ENCODE results near the gene AFDN.

AFDN gene, protein sequence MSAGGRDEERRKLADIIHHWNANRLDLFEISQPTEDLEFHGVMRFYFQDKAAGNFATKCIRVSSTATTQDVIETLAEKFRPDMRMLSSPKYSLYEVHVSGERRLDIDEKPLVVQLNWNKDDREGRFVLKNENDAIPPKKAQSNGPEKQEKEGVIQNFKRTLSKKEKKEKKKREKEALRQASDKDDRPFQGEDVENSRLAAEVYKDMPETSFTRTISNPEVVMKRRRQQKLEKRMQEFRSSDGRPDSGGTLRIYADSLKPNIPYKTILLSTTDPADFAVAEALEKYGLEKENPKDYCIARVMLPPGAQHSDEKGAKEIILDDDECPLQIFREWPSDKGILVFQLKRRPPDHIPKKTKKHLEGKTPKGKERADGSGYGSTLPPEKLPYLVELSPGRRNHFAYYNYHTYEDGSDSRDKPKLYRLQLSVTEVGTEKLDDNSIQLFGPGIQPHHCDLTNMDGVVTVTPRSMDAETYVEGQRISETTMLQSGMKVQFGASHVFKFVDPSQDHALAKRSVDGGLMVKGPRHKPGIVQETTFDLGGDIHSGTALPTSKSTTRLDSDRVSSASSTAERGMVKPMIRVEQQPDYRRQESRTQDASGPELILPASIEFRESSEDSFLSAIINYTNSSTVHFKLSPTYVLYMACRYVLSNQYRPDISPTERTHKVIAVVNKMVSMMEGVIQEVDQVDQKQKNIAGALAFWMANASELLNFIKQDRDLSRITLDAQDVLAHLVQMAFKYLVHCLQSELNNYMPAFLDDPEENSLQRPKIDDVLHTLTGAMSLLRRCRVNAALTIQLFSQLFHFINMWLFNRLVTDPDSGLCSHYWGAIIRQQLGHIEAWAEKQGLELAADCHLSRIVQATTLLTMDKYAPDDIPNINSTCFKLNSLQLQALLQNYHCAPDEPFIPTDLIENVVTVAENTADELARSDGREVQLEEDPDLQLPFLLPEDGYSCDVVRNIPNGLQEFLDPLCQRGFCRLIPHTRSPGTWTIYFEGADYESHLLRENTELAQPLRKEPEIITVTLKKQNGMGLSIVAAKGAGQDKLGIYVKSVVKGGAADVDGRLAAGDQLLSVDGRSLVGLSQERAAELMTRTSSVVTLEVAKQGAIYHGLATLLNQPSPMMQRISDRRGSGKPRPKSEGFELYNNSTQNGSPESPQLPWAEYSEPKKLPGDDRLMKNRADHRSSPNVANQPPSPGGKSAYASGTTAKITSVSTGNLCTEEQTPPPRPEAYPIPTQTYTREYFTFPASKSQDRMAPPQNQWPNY (N-terminal part only)

DNA sequence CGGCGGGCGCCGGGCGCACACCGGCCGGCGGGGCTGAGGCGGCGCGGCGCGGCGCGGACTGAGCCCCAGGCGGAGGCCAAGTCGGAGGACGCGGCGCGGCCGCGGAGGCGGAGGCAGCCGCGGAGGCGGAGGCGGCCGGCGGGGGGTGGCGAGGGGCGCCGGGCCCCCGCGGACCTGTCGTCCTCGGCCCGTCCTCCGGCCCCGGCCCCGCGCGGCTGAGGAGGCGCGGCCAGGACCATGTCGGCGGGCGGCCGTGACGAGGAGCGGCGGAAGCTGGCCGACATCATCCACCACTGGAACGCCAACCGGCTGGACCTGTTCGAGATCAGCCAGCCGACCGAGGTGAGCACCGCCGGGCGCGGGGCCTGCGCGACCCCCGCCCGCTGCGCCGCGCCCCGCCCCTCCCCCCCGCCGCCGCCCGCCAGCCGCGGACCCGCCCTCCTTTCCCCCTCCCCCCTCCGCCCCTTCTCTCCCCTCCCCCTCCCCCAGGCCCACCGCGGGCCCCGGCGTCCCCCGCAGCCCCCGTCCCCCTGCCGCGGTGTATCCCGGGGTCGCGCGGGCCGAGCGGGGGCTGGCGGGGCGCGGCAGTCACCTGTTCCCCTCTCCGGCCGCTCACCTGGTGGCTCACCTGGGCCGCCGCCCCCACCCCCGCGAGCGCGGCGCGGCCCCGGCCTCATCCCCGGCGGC, at the start of gene AFDN:
AFDN (plus strand) TSS at position 16 of the 687 bp plus-strand sequence; CDS start at position 238, 222 bp downstream.
- no peak for DNase-seq

DNA sequence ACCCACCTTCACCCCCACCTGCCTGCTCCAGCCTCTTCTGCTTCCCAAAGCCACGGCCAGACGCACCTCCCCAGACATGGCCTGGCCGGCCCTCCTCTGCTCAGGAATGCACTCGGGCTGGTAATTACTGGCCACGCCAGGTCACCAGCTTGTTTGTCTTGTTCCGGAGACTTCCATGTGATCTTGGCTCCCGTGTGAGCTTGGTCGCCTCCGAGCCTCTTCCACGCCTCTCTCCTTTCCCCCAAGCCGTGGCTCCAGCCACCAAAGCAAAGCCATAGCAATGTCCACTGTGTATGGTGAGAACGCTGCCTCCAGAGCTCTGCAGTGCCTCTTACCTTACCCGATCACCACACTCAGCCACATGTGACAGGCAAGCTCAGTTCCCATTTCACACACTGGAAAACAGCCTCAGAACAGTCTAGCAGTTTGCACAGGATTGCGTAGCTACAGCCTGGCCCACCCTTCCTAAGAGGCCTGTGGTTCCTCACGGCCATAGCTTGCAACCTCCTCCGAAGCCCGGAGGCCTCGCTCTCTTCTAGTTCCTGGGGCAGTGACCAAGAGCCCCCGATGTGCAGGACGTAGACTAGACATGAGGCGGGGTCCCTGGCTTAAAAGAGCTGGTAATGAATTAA, 48.1 kb upstream of the AFDN start:
- DNase-seq: no peak

DNA sequence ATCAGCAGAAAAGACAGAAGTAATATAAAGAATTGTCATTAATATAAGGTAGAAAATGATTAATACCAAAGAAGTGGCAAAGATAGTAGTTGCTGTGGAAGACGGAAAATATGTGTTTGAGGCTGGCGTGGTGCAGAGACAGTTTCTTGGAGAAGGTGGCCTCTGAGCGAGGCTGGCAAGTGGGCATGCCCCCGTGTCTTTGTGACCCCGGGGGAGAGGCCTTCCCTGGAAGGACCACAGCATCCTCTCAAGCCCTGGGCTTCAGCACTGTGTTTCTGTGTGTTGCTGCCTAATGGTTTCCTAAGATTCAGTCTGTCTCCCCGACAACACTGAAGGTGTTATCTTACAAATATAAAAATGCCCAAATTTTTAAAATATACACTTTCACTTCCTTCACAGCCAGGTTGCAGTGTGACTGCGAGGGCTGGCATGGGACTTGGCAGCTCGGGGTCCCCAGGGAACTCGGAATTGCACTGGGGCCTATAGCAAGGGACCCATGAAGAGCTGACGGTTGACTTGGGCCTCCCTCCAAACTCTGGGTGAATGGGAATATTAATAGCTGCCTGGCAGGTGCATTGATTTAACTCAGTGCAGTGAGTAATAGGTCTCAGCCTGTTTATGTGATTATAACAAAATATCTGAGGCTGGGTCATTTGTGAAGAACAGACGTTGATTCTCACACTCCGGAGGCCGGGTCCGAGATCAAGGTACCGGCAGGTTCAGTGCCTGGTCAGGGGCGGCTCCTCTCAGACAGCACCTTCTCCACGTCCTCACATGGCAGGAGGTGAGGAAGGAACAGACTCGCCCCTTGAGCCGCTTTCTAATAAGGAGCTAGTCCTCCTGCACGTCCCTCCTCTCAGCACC, 47.4 kb upstream of the AFDN start:
- no peak for DNase-seq

DNA sequence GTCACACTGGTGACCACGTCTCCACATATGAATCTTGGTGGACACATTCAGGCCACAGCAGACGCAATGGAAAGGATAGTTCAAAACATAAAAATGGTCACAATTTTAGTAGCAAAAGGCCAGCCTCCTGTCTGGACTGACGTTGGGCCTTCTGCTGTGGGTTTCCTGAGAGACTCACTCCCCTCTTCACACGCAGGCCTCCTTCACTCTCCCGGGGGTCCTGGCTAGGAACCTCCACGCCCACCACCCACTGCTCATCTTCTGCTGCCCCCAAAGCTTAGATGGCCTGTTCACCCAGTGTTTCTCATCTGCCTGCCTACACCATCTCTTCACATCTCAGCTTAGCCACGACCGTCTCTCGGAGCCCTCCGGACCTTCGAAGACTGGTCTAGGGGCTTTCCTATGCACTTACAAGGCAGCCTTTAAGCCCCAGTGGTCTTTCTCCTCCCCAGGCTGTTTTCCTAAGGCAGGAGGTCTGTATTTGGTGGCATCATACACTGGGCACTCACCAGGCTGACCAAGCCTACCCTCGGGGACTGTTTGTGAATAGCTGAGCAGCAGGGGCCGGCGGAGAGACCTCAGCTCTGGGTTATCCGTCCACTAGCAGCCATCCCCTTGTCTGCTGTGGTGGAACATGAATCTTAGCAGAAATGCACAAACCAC, 46.6 kb upstream of the AFDN start:
- DNase-seq: no peak

DNA sequence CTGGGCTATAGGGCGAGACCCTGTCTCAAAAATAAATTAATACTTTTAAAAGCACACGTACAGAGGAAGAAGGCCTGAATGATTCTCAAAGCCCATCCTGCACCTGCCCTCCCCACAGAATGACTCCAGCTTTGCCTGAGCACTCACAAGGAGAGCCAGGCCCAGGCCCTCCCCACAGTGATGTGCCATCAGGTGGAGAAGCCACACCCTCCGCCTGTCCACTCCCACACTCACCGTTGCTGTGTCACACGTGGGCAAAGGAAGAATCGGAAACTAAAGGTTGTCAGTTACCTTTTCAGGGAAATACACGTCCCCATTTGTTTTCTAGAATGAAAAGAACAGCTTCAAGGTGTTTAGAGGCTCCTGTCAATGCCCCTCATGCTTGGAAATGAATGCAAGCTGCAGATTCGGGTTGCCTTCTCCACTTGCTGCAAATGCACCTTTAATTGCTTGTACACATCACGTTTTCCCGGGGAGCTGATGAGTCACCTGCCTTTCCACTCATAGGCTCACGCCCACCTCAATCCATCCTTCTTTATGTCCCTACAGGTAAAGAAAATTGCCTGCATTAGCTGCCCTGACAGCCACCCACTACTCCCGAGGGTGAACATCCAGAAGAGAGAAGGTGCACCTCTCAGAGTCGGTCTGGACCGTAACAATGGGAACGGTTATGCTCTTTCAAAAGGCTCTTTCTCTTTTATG, 45.5 kb upstream of the AFDN start:
- DNase-seq: no peak

DNA sequence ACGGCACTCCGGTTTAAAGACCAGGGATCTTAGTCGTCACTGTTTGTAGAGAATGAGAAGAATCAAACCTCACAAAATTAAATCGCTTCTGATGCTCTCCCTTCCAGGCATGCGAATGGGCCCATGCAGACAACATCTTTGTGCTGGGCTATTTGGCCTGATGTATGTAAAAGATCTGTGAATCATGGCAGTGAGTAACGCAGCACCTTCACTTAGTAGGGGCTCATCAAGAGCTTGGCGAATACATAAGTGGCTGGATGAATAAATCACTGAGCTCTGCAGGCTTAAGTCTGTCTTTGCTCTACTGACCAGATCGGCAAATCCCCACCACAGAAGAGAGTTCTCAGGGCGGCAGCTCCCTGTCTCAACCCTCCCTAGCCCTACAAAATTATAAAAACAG, 44.8 kb upstream of the AFDN start:
- DNase-seq: no peak

DNA sequence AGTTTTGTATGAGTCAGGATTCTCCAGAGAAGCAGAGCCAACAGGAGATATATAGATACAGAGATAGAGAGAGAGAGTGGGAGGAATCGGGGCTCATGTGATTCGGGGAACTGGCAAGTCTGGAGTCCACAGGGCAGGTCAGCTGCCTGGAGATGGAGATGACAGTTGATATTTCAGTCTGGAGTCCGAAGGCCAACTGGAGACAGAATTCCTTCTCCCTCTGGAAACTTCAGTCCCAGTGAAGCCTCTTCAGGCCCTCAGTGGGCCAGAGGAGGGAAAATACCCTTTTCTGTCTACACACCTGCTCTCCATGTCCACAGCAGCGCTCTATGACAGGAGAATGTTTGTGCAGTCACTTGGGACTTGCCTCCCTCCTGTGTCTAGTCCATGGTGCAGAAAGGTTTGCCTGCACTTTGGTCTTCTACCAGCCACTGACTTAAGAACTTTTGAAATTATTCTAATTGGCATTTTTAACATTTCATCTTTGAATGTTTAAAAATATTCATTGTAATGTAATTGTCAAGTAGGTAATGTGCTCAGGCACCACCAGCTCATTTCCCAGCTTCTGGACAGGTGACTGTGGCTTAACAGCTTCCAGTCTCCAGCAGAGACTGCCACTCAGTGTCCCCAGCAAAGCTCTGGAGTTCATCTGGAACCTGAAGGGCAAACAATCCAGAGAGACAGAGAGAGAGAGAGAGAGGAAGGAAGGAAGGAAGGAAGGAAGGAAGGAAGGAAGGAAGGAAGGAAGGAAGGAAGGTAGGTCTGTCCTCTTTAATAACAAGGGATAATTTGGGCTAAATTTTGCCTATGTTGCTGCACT, 43.8 kb upstream of the AFDN start:
- no peak for DNase-seq

DNA sequence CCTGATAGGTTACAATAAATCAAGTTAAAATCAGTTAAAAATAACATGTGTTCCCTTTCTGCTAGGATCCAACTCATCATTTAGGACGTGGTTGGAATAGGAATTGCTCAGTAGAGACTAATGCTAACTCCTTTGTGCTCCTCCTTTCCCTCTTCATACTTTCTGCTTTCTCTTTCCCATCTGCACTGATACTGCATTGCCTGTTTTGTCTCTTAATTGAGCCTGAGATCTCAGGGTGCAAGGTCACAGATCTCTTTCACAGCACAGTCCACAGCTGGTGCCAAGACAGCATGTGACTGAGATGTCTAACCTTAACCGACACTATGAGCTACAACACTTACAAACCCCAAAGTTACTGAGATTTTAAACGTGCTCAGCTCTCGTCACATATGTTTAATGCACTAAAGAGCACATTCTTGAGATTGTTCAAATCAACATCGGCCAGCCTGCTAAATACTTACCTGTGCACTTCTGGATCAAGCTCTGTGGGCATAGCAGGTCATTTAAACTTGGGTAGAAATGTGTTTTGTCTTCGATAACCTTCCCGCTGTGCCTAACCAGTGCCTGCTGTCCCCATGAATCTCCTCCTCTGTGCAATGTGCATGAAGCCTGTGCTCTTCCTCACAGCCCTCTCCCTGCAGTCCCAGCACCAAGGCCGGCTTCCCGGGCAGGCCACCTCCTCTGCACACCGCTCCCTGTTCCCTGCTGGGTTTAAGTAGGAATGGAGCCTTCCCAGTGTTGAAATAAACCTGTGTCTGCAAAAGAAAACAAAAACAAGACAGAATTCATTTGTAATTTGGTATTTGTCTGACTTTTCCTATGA, 39.6 kb upstream of the AFDN start:
- DNase-seq: peak; percentile 69

DNA sequence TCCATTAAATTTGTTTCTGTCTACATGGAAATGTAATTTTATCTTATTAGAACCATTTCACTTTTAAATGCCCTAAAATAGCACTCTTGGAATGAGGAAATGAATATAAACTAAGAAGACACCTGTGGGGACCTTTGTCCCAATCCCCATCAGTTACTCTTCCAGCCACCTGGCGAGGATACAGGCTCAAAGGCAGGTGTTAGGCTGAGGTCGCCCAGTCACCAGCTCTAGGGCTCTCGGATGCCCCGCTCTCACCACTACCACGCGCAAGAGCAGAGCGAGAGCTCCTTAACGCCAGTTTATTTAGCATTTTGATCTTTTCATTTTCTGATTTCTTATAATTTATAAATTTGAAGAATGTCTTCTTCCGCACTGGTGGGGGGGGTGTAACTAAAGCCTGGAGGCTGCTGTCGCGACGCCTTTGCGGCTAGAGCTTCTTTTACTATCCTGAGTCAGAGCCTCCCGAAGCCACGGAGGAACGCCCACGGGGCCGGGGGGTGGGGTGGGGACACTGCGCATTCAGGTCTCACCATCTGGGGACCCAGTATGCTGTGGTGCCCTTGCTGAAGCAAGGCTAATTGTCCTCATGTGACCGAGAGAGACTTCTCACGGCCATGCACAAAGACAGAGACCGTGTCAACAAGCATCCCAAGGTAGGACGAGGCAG, 38.7 kb upstream of the AFDN start:
- peak; percentile 83 for DNase-seq

DNA sequence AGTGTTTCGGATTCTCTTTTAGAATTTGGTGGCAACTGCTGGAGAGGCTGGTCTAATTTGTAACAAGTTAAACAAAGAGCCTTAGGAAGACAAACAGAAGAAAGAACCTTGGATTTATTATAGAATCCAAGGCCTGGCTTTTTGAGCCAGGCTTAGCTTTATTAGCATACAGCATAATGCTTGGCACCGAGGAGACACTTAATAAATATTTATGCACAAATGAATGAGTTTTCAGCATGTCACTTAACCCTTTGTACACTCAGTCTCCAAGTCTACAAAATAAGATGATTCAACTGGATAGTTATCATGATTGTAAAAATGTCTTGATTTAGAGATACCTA, 38.2 kb upstream of the AFDN start:
- DNase-seq: peak; percentile 83

DNA sequence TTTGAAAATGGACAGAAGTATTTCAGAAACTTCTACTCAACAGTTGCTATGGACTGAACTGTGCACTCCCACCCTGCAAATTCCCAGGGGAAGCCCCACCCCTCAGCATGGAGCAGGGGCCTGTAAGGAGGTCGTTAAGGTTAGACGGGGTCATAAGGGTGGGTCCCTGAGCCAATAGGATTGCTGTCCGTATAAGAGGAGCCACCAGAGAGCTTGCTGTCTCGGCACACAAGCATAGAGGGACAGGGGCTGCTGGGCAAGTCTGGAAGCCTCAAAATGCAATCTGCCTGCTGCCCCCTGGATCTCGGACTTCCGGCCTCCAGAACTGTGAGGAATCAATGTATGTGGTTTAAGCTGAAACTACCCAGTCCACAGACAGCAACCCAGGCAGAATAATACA, 37.4 kb upstream of the AFDN start:
- DNase-seq: no peak

DNA sequence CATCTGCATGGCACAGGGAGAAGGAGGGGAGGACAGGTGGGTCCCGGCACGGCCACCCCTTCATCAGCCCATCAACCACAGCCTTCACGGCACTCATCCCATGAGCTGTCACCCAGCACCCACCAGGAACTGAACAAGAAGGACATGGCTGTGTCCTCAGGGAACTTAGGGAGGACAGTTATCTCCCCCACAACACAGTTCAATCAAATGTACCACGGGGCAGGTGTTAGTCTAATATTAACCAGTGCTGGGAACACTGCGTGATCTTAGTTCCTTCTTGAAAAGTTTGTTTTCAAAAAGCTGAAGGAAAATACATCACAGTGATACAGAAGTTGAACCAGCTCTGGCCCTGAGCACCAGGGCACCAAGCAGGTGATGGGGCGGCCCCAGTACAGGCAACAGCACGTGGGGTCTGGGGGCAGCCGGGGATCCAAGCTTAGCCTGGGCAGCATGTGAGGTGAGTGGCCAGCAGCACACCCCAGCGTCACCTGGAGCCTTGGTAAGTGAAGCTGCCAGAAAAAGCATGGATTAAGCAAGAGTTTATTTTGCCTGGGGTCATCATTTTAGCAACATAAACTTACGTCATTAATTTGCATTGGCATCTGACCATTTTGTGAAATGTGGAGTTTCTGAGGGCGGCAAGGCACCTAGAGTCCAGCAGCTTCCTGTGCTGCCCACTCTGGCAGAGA, 35.5 kb upstream of the AFDN start:
- DNase-seq: no peak

DNA sequence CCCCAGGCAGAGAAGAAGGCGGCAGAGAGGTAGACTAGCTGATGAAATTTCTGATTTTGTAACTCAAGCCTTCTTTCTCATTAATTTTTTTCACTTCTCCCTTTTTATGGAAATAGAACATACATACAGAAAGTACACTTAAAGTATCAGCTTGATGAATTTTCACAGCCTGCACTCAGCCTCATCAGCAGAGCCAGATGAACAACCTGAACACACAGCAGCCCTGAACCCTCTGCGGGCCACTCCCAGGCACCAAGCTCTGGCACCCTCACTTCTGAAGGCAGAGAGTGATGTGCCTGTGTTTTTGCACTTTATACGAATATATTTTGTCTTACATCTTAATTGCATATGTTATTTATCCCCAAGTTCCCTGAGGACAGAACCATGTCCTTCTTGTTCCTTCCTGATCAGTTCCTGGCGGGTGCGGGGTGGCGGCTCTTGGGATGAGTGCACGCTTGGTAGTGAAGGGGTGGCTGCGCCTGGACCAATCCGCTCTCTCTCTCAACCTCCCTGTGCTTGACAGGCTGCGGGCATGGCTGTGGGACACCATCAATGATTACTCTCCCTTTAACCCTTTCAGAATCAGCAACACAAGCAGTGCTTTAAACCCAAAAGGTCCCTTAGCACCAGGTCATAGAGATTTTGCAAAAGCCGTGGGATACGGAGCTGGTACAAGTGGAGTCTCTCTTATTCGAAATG, 34.8 kb upstream of the AFDN start:
- no peak for DNase-seq

DNA sequence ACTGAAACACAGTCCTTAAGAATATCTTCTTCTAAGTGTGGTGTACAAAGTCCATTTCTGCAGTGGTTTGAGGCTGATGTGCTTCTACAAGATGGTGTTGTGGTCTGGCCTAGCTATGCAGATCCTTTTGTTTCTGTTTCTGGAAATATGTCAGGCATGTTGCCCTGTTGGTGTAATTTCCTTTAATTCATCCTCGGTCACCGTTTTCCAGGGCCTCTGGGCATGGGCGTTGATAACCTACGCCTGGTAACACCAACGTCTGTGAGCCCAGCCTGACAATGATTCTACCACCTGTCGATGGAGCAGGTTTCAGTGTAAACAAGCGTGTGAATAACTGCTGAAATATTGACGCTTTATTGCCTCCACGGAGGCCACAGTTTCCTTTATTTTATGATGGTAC, 33.3 kb upstream of the AFDN start:
- DNase-seq: no peak

DNA sequence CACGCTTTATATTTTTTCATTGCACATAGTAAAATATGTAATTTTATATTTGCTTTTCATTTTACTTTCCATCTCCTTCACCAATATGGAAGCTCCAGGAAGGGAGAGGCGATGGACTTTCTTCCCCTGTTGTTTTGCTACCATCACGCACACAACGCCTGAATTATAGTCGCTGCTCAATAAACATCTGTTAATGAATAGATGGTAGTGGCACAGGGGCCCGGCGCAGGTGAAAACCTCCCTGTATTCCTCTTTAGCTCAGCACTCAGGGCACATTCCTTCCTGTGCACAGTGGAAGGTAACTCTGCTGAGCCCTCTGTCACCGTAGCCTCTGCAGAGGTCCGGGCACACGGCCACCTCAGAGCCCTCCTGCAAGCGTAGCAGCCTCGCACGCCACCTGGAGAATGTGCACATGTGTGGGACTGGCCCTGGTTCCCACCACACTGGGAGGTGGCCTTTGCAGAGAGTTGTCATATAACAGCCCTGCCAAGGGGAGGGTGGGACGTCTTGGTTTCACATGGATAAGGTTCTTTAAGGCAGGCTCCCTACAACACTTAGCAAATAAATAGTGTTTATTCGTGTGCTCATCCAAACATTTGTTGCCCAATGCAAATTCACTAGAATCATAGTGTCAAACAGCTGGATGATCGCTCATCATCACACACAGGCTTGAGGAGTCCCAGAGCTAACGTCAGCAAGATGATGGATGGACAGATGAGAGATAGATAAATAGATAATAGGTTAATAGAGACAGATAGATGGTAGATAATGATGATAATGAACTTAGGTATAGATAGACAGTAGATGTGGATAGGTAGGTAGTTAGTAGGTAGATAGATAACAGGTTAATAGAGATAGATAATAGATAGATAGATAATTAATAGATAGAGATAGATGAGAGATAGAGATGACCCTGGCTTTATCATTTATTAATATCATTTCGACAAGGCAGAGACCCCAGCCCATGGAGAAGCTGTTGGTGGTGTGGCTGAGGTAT, 32.3 kb upstream of the AFDN start:
- no peak for DNase-seq
